CD4-positive, alpha-beta T cell treated with Interleukin-15 for 4 hours (primary cell): ENCODE results near the gene RNF31.
A peak's percentile ranks its signal among the peaks of the same experiment; 100 is the strongest.
"Not testable (repeated sequence)": the region's sequence is repeated elsewhere in the genome, so short reads cannot be mapped to it uniquely, and the experiment has no call there.

Experiments
- DNase-seq: peaks from one replicate; pipeline ENCODE4 v3.0.0-alpha.2; 2020; ENCODE audit warnings: low spot score

The RNF31 gene

DNA sequence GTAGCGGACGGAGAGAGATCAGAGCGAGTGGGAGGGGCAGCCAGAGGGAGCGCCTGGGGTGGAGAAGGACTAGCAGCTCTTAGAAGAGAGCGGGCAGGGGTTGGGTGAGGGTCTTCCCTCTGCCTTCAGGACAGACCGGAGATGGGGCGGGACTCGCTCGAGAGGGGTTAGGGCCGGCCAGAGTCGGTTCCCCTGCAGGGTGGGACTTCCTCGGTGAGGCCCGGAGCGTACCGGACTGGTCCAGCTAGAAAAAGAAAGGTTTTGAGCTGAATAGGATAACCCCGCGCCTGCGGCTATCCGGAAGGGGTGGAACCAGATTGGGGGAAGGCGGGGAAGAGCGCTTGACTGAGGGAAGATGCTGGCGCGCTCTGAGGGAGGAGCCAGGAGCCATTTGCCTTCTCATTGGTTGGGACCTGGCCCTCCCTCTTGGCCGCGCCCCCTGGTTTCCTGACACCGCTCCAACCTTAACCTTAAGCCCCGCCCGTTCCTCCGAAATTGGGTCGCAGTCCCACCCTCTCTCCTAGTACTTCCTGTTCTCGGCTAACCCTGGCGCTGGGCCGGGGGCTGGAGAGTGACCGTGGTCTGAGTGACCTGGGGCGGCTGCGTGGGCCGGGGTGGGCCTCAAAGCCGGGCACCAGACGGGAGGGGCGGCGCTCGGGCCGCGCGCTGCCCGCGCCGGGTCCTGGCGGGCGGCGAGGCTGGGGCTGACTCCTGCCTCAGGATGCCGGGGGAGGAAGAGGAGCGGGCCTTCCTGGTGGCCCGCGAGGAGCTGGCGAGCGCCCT is at the start of gene RNF31:
Gene RNF31, plus strand, starts transcription at position 521 of the 783 bp plus-strand sequence. Its CDS starts 201 bp downstream, at position 722.
- DNase-seq, result peak; percentile 96

DNA sequence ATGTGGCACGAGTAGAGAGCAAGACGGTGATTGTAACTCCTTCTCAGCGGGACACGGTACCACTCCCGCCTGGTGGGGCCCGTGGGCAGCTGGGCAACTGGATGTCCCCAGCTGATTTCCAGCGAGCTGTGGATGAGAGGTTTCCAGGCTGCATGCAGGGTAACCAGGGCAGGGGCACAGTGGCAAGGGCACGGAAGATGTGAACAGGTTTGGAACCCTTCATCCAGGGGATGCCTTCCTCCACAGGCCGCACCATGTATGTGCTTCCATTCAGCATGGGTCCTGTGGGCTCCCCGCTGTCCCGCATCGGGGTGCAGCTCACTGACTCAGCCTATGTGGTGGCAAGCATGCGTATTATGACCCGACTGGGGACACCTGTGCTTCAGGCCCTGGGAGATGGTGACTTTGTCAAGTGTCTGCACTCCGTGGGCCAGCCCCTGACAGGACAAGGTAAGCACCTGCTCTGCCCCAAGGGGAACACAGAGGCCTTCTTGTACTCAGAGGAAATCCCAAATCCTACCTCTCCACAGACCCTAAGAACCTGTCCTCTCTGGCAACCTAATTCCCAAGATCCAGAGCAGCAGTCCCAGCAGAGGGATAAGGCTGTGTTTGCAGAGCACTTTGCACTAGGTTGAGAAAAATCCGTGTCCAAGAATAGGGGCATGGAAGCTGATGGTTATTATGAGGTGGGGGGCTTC is 48.9 kb upstream of the RNF31 start:
- DNase-seq, result no peak

DNA sequence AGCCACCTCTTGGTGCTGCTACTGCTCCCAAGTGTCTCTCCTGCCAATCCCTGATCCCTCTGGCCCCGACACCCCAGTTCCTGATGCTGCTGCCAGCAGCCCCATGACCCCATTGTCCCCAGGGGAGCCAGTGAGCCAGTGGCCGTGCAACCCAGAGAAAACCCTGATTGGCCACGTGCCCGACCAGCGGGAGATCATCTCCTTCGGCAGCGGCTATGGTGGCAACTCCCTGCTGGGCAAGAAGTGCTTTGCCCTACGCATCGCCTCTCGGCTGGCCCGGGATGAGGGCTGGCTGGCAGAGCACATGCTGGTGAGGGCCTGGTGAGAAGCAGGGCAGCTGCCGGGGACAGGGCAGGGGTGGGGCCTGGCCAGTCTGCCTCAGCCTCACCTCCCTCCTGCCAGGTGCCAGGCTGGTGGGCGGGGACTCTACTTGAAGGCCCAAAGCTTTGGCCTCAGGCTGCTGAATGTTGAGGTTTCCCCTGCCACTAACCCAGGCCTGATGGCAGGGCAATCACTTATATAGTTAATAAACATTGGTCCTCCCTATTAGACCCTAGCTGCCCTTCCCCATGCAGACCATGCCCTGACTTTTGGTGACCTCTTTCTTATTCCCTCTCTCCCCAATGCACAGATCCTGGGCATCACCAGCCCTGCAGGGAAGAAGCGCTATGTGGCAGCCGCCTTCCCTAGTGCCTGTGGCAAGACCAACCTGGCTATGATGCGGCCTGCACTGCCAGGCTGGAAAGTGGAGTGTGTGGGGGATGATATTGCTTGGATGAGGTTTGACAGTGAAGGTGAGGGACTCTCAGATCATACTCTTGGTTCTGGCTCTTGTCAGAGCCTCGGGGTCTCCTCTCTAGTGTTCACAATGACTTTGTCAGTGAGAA is 48.1 kb upstream of the RNF31 start:
- DNase-seq, result no peak

DNA sequence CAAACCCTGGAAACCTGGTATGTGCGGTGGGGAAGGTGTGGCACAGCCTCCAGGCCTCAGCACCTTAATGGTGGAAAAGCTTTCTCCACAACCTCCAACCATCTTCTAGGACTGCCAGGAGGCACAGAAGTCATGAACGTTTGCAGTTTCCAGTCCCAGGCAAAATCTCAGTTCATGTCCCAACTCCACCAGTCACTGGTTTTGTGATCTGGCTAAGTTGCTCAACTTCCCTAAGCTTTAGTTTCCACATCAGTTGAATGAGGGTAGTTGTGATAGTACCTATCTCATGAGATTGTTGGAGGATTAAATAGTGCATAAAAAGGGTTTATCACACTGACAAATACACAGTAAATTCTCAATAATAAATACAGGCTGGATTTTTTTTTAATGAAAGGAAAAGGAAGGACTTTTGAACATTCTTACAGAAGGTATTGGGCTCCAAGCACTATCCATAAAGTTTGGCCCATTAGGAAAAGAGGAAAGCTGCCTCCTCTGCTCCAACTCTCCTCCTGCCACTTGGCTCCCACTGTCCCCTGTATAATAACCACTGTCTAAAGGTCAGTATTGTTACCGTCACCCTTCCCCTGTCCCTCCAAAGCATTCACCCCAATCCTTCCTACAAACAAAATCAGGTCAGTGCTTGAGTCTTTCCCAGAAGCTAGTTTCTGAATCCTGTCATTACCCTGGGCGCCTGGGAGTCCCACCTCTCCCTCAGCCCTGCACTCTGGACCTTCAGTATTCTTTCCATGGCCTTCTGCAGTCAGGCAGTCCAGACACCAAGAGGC is 46.9 kb upstream of the RNF31 start:
- DNase-seq, result no peak

DNA sequence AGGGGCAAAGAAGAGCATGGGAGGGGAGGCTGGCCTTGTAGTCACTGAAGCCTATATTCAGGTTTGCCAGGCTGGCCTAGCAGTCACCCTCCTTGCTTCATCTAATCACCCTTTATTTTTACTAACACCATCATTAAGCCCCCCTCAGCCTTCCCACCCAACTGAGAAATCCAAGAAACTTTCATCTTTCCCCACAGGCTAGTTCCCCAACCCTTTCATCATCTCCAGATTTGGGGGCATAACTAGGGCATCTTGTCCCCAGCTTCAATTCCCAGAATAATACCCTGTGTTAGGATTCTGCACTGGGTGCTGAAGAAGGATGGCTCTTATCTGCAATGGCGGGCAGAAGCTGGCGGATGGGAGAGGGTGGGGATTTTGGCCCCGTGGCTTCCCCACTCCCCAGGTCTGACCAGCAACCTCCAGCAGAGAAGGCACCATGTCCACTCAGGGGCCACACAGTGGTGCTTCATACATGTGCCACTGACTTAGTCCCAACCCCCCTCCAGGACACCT is 46.3 kb upstream of the RNF31 start:
- DNase-seq, result no peak

DNA sequence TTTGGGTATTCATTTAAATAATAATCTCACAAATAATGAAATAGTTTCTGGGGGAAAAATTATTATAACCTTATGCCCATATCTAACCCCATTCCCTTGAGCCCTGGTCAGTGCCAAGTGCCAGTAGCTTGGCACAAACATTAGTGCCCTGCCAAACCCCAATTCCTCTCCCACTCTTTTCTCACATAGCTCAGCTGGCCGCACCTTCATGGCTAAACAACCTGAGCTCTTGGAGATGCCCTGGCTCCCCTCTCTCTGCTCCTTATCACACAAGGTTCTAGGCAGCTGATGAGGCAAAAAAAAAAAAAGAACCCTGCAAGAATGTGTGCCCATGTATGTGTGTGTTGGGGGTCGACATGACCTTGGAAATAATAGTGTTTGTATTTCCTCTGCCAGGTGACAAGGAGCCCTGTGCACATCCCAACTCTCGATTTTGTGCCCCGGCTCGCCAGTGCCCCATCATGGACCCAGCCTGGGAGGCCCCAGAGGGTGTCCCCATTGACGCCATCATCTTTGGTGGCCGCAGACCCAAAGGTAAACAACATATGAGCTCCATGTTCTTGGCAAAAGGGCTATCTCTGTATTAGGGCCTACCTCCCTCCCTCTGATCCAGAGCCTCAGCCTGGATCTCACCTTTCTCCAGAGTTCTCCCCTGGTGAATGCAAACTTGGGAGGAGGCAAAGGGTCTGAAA is 44.8 kb upstream of the RNF31 start:
- no peak for DNase-seq

DNA sequence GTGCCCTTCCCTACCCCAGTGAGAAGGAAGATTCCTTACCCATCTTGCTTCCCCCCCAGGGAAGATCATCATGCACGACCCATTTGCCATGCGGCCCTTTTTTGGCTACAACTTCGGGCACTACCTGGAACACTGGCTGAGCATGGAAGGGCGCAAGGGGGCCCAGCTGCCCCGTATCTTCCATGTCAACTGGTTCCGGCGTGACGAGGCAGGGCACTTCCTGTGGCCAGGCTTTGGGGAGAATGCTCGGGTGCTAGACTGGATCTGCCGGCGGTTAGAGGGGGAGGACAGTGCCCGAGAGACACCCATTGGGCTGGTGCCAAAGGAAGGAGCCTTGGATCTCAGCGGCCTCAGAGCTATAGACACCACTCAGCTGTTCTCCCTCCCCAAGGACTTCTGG is 43.8 kb upstream of the RNF31 start:
- DNase-seq, result no peak

DNA sequence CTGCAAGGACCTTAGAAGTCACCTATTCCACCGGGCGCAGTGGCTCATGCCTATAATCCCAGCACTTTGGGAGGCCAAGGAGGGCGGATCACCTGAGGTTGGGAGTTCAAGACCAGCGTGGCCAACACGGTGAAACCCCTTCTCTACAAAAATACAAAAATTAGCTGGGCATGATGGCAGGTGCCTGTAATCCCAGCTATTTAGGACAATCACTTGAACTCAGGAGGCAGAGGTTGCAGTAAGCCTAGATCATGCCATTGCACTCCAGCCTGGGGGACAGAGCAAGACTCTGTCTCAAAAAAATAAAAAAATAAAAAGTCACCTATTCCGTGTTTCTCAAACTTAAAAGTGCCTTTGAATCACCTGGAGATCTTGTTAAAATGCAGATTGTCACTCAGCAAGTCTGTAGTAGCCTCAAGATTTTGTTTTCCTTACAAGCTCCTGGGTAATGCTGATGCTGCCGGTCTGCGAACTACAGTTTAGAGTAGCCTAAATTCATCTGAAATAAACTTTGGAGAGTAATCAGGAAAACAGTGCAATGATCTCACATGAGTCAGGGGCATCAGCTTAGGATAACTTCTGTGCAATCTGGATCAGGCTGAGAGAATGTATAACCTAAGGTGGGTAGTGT is 41.6 kb upstream of the RNF31 start:
- not testable (repeated sequence) for DNase-seq

DNA sequence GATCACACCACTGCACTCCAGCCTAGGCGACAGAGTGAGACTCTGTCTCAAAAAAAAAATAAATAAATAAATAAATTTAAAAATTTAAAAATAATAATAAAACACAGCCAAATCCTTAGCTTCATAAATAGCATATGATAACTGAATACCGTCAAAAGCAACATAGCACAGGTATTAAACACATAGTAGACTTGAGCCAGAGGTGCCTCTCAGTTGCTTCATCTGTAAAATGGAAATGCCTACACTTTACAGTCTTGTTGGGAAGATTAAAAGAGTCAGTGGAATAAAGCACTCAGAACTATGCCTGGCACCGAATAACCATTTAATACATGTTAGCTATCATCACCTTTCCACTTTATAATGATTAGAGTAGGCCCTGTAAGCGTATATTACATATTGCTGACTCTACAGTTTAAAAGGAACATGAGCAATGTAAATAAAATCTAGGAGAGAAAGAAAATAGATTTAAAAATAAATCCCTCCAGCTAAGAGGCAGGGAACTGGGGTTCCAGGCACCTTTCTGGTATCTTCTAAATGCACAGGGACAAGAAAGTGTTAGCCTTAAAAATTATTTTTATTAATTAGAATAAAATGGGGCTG is 40.5 kb upstream of the RNF31 start:
- DNase-seq, result no peak

DNA sequence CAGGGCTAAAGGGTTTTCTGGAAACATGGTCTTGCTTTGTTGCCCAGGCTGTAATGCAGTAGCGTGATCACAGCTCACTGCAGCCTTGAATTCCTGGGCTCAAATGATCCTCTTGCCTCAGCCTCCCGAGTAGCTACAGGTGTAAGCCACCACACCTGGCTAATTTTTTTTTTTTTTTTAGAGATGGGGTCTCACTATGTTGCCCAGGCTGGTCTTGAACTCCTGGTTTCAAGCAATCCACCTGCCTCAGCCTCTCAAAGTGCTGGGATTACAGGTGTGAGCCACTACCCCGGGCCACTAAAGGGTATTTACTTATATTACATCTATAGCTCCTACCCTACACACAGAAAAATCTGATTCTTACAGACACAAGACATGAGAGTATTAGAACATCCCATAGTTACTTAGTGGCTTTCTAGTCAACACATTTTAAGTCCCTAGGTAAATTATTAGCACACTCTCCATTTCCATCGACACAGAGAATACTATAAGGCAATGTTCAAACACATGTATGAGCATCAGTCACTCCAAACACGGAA is 38.9 kb upstream of the RNF31 start:
- DNase-seq, result no peak

DNA sequence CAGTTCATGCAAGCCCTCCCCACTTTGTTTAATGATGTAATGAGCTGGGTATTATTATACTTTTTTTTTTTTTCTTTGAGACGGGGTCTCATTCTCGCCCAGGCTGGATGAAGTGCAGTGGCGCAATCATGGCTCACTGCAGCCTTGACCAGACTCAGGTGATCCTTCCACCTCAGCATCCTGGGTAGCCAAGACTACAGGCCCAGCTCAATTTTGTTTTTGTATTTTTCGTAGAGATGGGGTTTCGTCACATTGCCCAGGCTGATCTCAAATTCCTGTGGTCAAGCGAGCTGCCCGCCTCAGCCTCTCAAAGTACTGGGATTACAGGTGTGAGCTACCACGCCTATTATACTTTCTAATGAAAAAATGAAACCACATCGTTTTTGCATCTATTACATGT is 37.2 kb upstream of the RNF31 start:
- DNase-seq, result no peak

DNA sequence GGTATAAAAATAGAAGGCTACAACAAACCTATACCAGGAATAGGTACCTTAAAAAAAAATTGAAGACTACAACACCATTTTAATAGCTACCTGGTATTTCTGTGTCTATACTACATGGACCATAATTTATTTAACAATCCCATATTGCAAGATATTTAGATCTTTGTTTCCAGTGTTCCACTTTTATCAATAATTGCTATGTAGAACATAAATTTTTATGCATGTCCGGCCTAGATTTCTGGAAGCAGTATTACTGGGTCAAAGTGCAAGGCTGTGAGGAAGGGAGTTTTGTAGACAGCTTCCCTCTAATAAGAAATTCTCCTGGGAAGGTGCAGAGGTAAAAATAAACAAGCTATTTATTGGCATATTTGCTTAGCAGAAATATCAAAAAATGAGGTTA is 36.8 kb upstream of the RNF31 start:
- DNase-seq, result no peak

DNA sequence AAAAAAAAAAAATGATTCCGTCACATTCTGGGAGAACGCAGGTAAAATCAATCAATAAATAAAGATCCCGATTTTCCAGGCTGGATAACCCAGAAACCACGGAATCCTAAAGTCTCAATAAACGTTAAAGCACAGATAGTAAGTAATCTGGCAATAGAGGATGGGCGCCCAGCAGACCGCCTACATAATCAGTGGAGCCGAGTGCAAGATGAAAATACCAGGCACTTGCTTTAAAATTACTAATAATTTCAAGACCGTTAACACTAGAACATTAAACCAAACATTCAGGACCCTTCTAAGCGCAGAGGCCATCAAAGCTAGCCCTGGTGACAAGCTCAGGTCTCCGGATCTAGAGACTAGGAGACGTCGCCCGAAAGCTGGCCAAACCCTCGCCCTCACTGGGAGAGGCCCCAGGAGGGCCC is 33.9 kb upstream of the RNF31 start:
- DNase-seq, result no peak

DNA sequence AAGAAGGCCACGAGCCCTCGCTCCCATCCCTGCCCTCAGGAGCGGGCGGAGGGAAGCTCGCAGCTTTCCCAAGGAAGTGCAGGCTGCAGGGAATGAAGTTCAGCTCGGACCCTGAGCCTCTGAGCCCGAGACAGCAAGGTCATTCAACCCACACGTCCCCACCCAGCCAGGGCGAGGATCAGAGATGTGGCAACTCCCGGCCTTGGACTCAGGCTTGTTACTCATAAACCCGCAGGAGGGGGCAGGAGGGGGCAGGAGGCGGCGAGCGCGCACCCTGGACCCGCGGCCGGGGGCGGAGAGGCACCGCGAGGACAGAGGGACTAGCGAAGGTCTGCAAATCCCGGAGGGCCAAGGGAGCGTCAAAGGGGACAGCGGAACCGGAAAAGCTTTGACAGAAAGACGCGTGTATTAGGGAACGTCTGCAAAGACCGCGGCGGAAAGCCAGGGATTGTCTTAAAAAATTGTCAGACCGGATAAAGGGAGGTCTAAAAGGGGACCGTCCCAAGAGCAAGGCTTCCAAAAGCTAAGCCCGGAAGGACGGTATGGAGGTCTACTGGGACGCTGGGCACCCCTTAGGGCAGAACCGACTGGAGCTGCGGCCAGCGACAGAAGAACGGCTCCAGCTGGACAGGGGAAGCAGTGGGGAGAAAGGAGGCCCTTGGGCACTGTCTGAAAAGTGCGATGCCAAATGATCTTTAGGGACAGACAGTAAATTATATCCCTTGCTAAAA is 33.3 kb upstream of the RNF31 start:
- peak; percentile 80 for DNase-seq

DNA sequence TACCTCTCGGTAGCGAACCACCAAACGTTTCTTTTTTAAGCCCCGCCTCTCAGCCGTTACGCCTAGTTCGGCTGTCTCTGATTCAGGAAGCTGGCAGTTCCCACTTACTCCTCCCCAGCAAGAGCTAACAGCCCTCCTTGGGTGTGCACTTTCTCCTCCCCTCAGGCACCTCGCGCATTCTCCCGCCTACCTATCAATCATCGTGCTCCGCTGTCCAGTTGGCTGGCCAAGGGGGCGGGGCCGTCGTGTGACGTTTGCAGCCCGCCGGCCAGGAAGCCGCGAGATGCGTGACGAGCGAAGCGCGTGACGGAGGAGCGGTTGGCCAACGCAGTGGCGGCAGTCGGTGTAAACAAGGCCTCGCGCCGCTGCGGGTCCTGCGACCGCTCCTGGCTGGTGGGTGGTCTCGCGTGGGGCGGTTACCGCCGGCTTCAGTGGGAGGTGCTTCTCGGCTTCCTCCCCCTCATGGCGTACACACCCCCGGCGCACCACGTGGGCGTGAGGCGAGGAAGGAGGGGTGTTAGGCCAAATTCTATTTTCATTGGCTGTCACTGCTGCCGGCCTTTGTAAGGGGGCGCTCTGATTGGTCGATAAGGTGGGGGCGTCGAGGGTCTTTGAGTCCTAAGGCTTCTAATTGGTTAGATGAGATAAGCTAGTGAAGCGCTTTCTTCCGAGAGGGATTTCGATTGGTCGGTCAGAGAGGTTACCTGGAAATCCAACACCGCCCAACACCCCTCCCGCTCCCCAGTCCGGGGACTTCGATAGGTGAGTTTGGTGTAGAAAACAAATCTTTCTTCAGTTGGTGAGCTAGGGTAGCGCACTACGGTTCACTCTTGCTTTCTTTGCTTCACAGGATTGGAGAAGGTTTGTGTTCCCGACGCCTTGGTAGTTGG is 32.5 kb upstream of the RNF31 start, which contains the start of the genes DCAF11 and NRL:
Gene DCAF11, plus strand, starts transcription at position 246 of the 890 bp plus-strand sequence. CDS start 818 bp downstream, outside the sequence.
Gene NRL, minus strand, starts transcription at position 418 of the 890 bp plus-strand sequence. CDS start 32,101 bp downstream, outside the sequence.
- DNase-seq, result peak; percentile 99

DNA sequence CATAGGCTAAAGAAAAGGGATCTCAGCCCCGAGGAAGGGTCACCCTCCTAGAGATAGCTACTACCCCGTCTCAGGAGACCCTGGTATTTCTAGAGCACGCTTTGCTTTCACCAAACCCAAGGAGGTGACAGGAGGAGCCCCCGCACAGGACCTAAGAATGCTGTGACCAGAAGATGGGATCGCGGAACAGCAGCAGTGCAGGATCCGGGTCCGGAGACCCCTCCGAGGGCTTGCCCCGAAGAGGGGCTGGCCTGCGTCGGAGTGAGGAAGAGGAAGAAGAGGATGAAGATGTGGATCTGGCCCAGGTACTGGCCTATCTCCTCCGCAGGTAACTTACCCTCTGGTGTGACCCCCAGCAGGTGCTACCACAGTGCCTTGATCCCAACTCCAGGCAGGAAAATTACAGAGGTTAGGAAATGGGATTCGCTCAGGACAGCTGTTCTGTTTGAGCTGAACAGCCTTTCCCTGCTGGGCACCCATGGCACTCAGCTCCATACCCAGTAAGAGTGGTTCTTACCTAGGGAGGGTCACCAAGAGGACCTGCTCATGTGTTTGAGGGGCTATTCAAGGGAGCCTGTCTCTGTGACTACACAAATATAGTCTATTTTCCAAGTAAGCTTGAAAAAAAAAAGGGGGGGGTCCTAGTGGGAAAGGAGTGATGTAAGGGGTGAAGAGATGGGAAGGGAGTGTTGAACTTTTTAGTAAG is 31.7 kb upstream of the RNF31 start:
- no peak for DNase-seq
